Thyroid gland (tissue), 4 donors: Measurements from ENCODE around the gene PCDHA6. TPM values are rescaled to one million over a fixed set of nuclear protein-coding genes. Genes with fewer than 3 reads are reported as not detected.
"Not testable (repeated sequence)": the region's sequence is repeated elsewhere in the genome, so short reads cannot be mapped to it uniquely, and the experiment has no call there.

Source experiments
- DNase-seq, 2 donors: peaks; one replicate each; pipeline ENCODE4 v3.0.0-alpha.2; 2019
- H3K27ac ChIP-seq, 3 donors: fragments of 200-600 bp; sonication (generic); 1 replicate in 2 of 3; 2 replicates in 1 of 3; pipeline ENCODE4 v1.5.1; 2016 to 2019; ENCODE audit warnings: mild to moderate bottlenecking in 1 of 3, moderate library complexity in 1 of 3
- H3K27me3 ChIP-seq: fragments of 200-600 bp; sonication (generic); one replicate; pipeline ENCODE4 v1.5.1; 2019
- H3K36me3 ChIP-seq, 2 donors: fragments of 200-600 bp; sonication (generic); one replicate each; pipeline ENCODE4 v1.5.1; 2016 to 2019
- H3K4me1 ChIP-seq, 2 donors: fragments of 200-600 bp; sonication (generic); one replicate each; pipeline ENCODE4 v1.5.1; 2017 to 2019
- H3K4me3 ChIP-seq, 3 donors: fragments of 200-600 bp; sonication (generic); replicated peaks in 1 of 3; 1 replicate in 2 of 3; 2 replicates in 1 of 3; pipeline ENCODE4 v1.5.1; 2016; ENCODE audit warnings: mild to moderate bottlenecking in 1 of 3
- H3K9me3 ChIP-seq: fragments of 200-600 bp; sonication (generic); one replicate; pipeline ENCODE4 v1.5.1; 2017
- CTCF ChIP-seq, 6 experiments: fragments of 200-600 bp in 3 of 6; fragments of 450-650 bp in 3 of 6; sonication (generic) in 3 of 6; IDR thresholded peaks; one replicate each; pipeline ENCODE4 v1.5.1; 2016 to 2019; ENCODE audit warnings: antibody characterized with exemption in 6 of 6, mild to moderate bottlenecking in 2 of 6, inconsistent platforms in 1 of 6, moderate library complexity in 1 of 6
- POLR2A ChIP-seq, 2 donors: fragments of 450-650 bp; IDR thresholded peaks; one replicate each; pipeline ENCODE4 v1.6.1; 2017; ENCODE audit warnings: antibody characterized with exemption in 2 of 2, mild to moderate bottlenecking in 2 of 2, moderate library complexity in 1 of 2
- WGBS, 2 donors: methylation state at CpG; one replicate each; pipeline ENCODE4 v1.1.5; 2017; 5-methylcytosine and 5-hydroxymethylcytosine counted together
- intact Hi-C: fragments of 100-400 bp; cut with DNase I; formaldehyde crosslinking; loops from one replicate; pipeline ENCODE4 v1.15.1; 2023
- total RNA-seq, 4 donors: library from RNA; depleted of rRNA; stranded (reverse); fragments of >200 nt; gene quantifications; one replicate each; pipeline ENCODE4 v1.2.3, GENCODE V29; 2016

The PCDHA6 gene
- total RNA-seq, 4 donors from 2014 or later = 0.29 to 1.3 (median 1.0) TPM

GRCh38 chr5:140868721-140869554 is 41.2 kb downstream of the PCDHA6 start, which contains the start of gene PCDHA11:
Gene PCDHA11 (plus strand): TSS chr5:140868957. CDS start chr5:140869104, 147 bp downstream.
- intact Hi-C loops = no loop called here
- H3K4me3 ChIP-seq = peak within 1 kb of the TSS in 1 of 3 donors; percentile 5
- peak in 5 of 6 experiments; percentile 9 to 44 (median 31) for TF ChIP-seq CTCF (IDR thresholded peaks at IDR 0.05)
- TF ChIP-seq POLR2A (IDR thresholded peaks at IDR 0.05) = no peak
- 16 to 19% methylated on average over 40 to 41 of the region's 41 CpGs for WGBS, 2 donors
- DNase-seq = no peak
- H3K9me3 ChIP-seq = no peaks in the 10 kb centered on the region
- H3K27me3 ChIP-seq = no peaks in the 10 kb centered on the region
- H3K36me3 ChIP-seq = no peaks in the 10 kb centered on the region
- no peaks in the 10 kb centered on the region for H3K4me1 ChIP-seq
- no peak within 1 kb of the TSS for H3K27ac ChIP-seq

- H3K27ac ChIP-seq = no peak overlapping the region
- H3K4me3 ChIP-seq = no peak overlapping the region
- no peaks in the 10 kb centered on the region for H3K36me3 ChIP-seq
- no peak for TF ChIP-seq CTCF (IDR thresholded peaks at IDR 0.05)
- TF ChIP-seq POLR2A (IDR thresholded peaks at IDR 0.05) = no peak
- no peaks in the 10 kb centered on the region for H3K9me3 ChIP-seq
- DNase-seq = no peak
- 51 to 66% methylated on average over 5 of the region's 5 CpGs for WGBS, 2 donors
- H3K27me3 ChIP-seq = no peaks in the 10 kb centered on the region
- intact Hi-C loops = no loop called here
- H3K4me1 ChIP-seq = no peaks in the 10 kb centered on the region
These were observed 41.8 kb downstream of the PCDHA6 start for GRCh38 chr5:140869555-140869886.

- no peaks in the 10 kb centered on the region for H3K27me3 ChIP-seq
- WGBS, 2 donors = 44 to 55% methylated on average over 12 to 84 of the region's 114 CpGs
- no peaks in the 10 kb centered on the region for H3K4me1 ChIP-seq
- no peaks in the 10 kb centered on the region for H3K9me3 ChIP-seq
- TF ChIP-seq POLR2A (IDR thresholded peaks at IDR 0.05) (no peak), CTCF (IDR thresholded peaks at IDR 0.05) (no peak)
- no peak overlapping the region for H3K27ac ChIP-seq
- no peak for DNase-seq
- intact Hi-C loops = no loop called here
- H3K4me3 ChIP-seq = no peak overlapping the region
- H3K36me3 ChIP-seq = no peaks in the 10 kb centered on the region
These were observed 42.8 kb downstream of the PCDHA6 start for GRCh38 chr5:140870221-140871201.

GRCh38 chr5:140875085-140876065 is 47.6 kb downstream of the PCDHA6 start, which contains the start of gene PCDHA12:
Gene PCDHA12 (plus strand): TSS chr5:140875308. CDS start chr5:140875473, 165 bp downstream.
- Histone ChIP-seq H3K4me3 (no peak within 1 kb of the TSS), H3K27me3 (no peaks in the 10 kb centered on the region), H3K27ac (peak within 1 kb of the TSS in 1 of 3 donors; percentile 59), H3K9me3 (no peaks in the 10 kb centered on the region), H3K36me3 (no peaks in the 10 kb centered on the region), H3K4me1 (no peaks in the 10 kb centered on the region)
- TF ChIP-seq CTCF (IDR thresholded peaks at IDR 0.05) = peak; percentile 14 to 52 (median 34)
- TF ChIP-seq POLR2A (IDR thresholded peaks at IDR 0.05) = no peak
- DNase-seq = no peak
- intact Hi-C loops = no loop called here
- 12 to 16% methylated on average over 31 to 44 of the region's 47 CpGs for WGBS, 2 donors

- DNase-seq, H3K4me3 ChIP-seq, H3K4me1 ChIP-seq, intact Hi-C loops, H3K36me3 ChIP-seq, H3K9me3 ChIP-seq, H3K27me3 ChIP-seq, H3K27ac ChIP-seq: not testable (repeated sequence)
- 34 to 50% methylated on average over 38 to 70 of the region's 80 CpGs for WGBS, 2 donors
These were observed 48.9 kb downstream of the PCDHA6 start for GRCh38 chr5:140876541-140877261.
